ENCODE data around the gene ADTRP.

DNA sequence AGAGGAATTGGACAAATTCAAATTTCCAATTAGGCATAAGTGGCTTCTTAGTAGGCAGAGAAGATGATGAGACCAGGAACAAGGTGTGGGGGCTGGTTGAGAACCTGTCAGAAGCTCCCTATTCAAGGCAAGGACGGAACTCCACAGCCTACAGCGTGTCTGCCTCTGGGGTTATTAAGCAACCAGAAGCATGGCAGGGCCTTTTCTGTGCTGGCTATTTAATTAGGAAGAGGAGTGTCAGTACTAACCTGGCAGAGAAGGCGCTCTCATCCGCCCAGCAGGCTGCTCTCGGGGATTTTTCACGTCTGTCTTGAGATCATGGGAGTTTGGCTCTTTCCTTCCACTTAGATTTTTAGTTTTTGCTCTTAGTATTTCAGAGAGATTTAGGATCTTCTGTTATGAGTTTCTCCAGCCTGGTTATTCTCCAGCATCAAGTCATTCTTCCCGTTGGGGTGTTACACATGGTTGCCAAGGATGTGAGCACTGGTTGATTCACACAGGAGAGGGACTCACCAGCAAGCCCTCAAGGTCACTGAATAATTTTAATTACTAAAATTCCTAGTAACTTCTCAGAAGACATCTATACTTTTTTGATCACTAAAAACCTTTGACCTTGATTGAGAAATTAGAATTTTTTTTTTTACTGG lies 23.9 kb downstream of the ADTRP start:
- TF ChIP-seq, protein P1, sequence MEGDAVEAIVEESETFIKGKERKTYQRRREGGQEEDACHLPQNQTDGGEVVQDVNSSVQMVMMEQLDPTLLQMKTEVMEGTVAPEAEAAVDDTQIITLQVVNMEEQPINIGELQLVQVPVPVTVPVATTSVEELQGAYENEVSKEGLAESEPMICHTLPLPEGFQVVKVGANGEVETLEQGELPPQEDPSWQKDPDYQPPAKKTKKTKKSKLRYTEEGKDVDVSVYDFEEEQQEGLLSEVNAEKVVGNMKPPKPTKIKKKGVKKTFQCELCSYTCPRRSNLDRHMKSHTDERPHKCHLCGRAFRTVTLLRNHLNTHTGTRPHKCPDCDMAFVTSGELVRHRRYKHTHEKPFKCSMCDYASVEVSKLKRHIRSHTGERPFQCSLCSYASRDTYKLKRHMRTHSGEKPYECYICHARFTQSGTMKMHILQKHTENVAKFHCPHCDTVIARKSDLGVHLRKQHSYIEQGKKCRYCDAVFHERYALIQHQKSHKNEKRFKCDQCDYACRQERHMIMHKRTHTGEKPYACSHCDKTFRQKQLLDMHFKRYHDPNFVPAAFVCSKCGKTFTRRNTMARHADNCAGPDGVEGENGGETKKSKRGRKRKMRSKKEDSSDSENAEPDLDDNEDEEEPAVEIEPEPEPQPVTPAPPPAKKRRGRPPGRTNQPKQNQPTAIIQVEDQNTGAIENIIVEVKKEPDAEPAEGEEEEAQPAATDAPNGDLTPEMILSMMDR (IDR thresholded peaks at IDR 0.05; ENCODE audit: insufficient read depth, low read length, poor library complexity, severe bottlenecking): no peak
- TF ChIP-seq EZH2phosphoT487 (conservative IDR thresholded peaks at IDR 0.05; ENCODE audit: low read length): no peak
